Fibroblast of peridontal ligament (primary cell): ENCODE measurements around the gene ASCL1.

Source experiments
- DNase-seq: peaks from one replicate; pipeline ENCODE4 v3.0.0-alpha.2; 2010; ENCODE audit errors: extremely low read depth

ASCL1 gene

GRCh38 chr12:102951841-102952240 lies 5.6 kb upstream of the ASCL1 start:
- no peak for DNase-seq

- DNase-seq = no peak
Measured at GRCh38 chr12:102953221-102953620, 4.3 kb upstream of the ASCL1 start.

GRCh38 chr12:102954134-102954533 lies 3.3 kb upstream of the ASCL1 start:
- no peak for DNase-seq

- DNase-seq = no peak
Measured at GRCh38 chr12:102955926-102956737, 1.3 kb upstream of the ASCL1 start.

GRCh38 chr12:102956738-102957327 lies 641 bp upstream of the ASCL1 start:
- DNase-seq = no peak

- DNase-seq = peak; percentile 18
Measured at GRCh38 chr12:102958073-102958829, 777 bp downstream of the ASCL1 start.

- no peak for DNase-seq
Measured at GRCh38 chr12:102958830-102959176, 1.3 kb downstream of the ASCL1 start.

GRCh38 chr12:102959391-102959790 lies 1.9 kb downstream of the ASCL1 start:
- DNase-seq = no peak

GRCh38 chr12:102960766-102961465 lies 3.4 kb downstream of the ASCL1 start:
- DNase-seq = no peak

GRCh38 chr12:102961466-102961855 lies 4.0 kb downstream of the ASCL1 start:
- DNase-seq = no peak

- DNase-seq = no peak
Measured at GRCh38 chr12:102962532-102962931, 5.1 kb downstream of the ASCL1 start.

GRCh38 chr12:102962986-102963385 lies 5.5 kb downstream of the ASCL1 start:
- no peak for DNase-seq

- DNase-seq = no peak
Measured at GRCh38 chr12:102963796-102964195, 6.3 kb downstream of the ASCL1 start.

- no peak for DNase-seq
Measured at GRCh38 chr12:102964872-102965271, 7.4 kb downstream of the ASCL1 start.

GRCh38 chr12:102965281-102966155 lies 8.0 kb downstream of the ASCL1 start:
- DNase-seq = no peak

GRCh38 chr12:102966200-102966863 lies 8.9 kb downstream of the ASCL1 start:
- DNase-seq = no peak

- no peak for DNase-seq
Measured at GRCh38 chr12:102970780-102971179, 13.3 kb downstream of the ASCL1 start.

- no peak for DNase-seq
Measured at GRCh38 chr12:102971227-102971626, 13.8 kb downstream of the ASCL1 start.

GRCh38 chr12:102973583-102973982 lies 16.1 kb downstream of the ASCL1 start:
- no peak for DNase-seq

GRCh38 chr12:102976609-102977280 lies 19.3 kb downstream of the ASCL1 start:
- DNase-seq = no peak
